ENCODE measurements around the gene STYXL2. TPM values are rescaled to one million over a fixed set of nuclear protein-coding genes. Genes with fewer than 3 reads are reported as not detected.

Gene STYXL2
- total RNA-seq, 4 donors from 2014 or later, result 63.7 to 159 (median 89.1) TPM

GRCh38 chr1:167059809-167060107 lies 34.1 kb upstream of the STYXL2 start:
- Histone ChIP-seq H3K4me1 (peaks cover 3 to 7% of the 10 kb centered on the region in 2 donors), H3K4me3 (no peak overlapping the region), H3K36me3 (no peaks in the 10 kb centered on the region), H3K27me3 (no peaks in the 10 kb centered on the region), H3K27ac (no peak overlapping the region), H3K9me3 (no peaks in the 10 kb centered on the region)
- intact Hi-C loops (cut with DNase I; ENCODE audit: low total_unique reads), result loop anchor here (1.0 to 2.0 kb wide), 4 partner anchors 84 to 273 kb away; partner anchors contain the start of gene ILDR2
- ATAC-seq, result no peak
- DNase-seq, result no peak
- in situ Hi-C loops (cut with MboI; ENCODE audit: low sequenced_read_pairs in 4 of 4), result loop anchor here (10.0 to 25.0 kb wide), 7 partner anchors 65 to 628 kb away; no protein-coding TSS in a partner anchor
- TF ChIP-seq POLR2A (IDR thresholded peaks at IDR 0.05) (no peak), CTCF (IDR thresholded peaks at IDR 0.05 in 4 of 5, conservative IDR thresholded peaks at IDR 0.05 in 1 of 5) (no peak)

GRCh38 chr1:167060141-167061072 lies 33.5 kb upstream of the STYXL2 start:
- Histone ChIP-seq H3K27me3 (no peaks in the 10 kb centered on the region), H3K9me3 (no peaks in the 10 kb centered on the region), H3K36me3 (no peaks in the 10 kb centered on the region), H3K4me1 (peaks cover 3 to 7% of the 10 kb centered on the region in 2 donors), H3K27ac (no peak overlapping the region), H3K4me3 (no peak overlapping the region)
- DNase-seq (no peak), ATAC-seq (no peak)
- in situ Hi-C loops (cut with MboI; ENCODE audit: low sequenced_read_pairs in 4 of 4), result loop anchor here (10.0 to 25.0 kb wide), 6 partner anchors 64 to 627 kb away; no protein-coding TSS in a partner anchor
- intact Hi-C loops (cut with DNase I; ENCODE audit: low total_unique reads), result no loop called here
- no peak for TF ChIP-seq CTCF (IDR thresholded peaks at IDR 0.05 in 4 of 5, conservative IDR thresholded peaks at IDR 0.05 in 1 of 5)
- TF ChIP-seq POLR2A (IDR thresholded peaks at IDR 0.05), result no peak

- H3K27me3 ChIP-seq, result no peaks in the 10 kb centered on the region
- no peak for DNase-seq
- no peak for ATAC-seq
- H3K27ac ChIP-seq, result no peak overlapping the region
- no peak overlapping the region for H3K4me3 ChIP-seq
- intact Hi-C loops (cut with DNase I; ENCODE audit: low total_unique reads), result no loop called here
- TF ChIP-seq CTCF (IDR thresholded peaks at IDR 0.05 in 4 of 5, conservative IDR thresholded peaks at IDR 0.05 in 1 of 5), result no peak
- no peak for TF ChIP-seq POLR2A (IDR thresholded peaks at IDR 0.05)
- H3K4me1 ChIP-seq, result peaks cover 3 to 7% of the 10 kb centered on the region in 2 donors
- H3K36me3 ChIP-seq, result no peaks in the 10 kb centered on the region
- in situ Hi-C loops (cut with MboI; ENCODE audit: low sequenced_read_pairs in 4 of 4), result loop anchor here (10.0 to 25.0 kb wide), 6 partner anchors 64 to 626 kb away; no protein-coding TSS in a partner anchor
- no peaks in the 10 kb centered on the region for H3K9me3 ChIP-seq
Measured at GRCh38 chr1:167061073-167061464, 32.8 kb upstream of the STYXL2 start.

GRCh38 chr1:167064621-167065020 lies 29.3 kb upstream of the STYXL2 start:
- TF ChIP-seq POLR2A (IDR thresholded peaks at IDR 0.05) (no peak), CTCF (IDR thresholded peaks at IDR 0.05 in 4 of 5, conservative IDR thresholded peaks at IDR 0.05 in 1 of 5) (no peak)

More at GRCh38 chr1:167064621-167065020, 29.3 kb upstream of the STYXL2 start:
- intact Hi-C loops (cut with DNase I; ENCODE audit: low total_unique reads) (loop anchor here (5.0 kb wide), 1 partner anchor 468 kb away; no protein-coding TSS in a partner anchor), in situ Hi-C loops (cut with MboI; ENCODE audit: low sequenced_read_pairs in 4 of 4) (loop anchor here (5.0 to 25.0 kb wide), 9 partner anchors 60 to 623 kb away; no protein-coding TSS in a partner anchor)
- Histone ChIP-seq H3K4me1 (peaks cover 0 to 5% of the 10 kb centered on the region in 2 donors), H3K27ac (no peak overlapping the region), H3K36me3 (no peaks in the 10 kb centered on the region), H3K9me3 (no peaks in the 10 kb centered on the region), H3K4me3 (no peak overlapping the region), H3K27me3 (no peaks in the 10 kb centered on the region)
- DNase-seq (no peak), ATAC-seq (no peak)
